ENCODE measurements around the gene PODXL. TPM values are rescaled to one million over a fixed set of nuclear protein-coding genes. Genes with fewer than 3 reads are reported as not detected.

Gene PODXL
- total and polyA plus RNA-seq, 2 of the 8 experiments (the other 6 are each of a cell fraction or from before 2014, with no cell fraction given), result 638 to 925 TPM

Other genes starting within 250 kb of the PODXL start
- gene MKLN1, start 228.8 kb downstream of the PODXL start, total RNA-seq (2021; fragmentation: NEBNext Ultra II Directional; extraction: Animal tissue kit (Norgen Biotek cat#: 25700)), result 45.9 and 50.9 TPM in 2 replicates
- 16.8 and 22.3 TPM in 2 replicates for gene MKLN1, start 228.8 kb downstream of the PODXL start, polyA plus RNA-seq (2011; rRNA removed)

All from H1 (cell line).